Glutamatergic neuron (in vitro differentiated cells): Measurements from ENCODE around the gene VPS50. TPM values are rescaled to one million over a fixed set of nuclear protein-coding genes. Genes with fewer than 3 reads are reported as not detected.
A peak's percentile ranks its signal among the peaks of the same experiment; 100 is the strongest.

Source experiments
- DNase-seq: peaks from one replicate; pipeline ENCODE4 v3.0.0; 2022
- H3K27ac Mint-ChIP-seq: one replicate; pipeline ENCODE4 v1.8.0; 2020; ENCODE audit warnings: mild to moderate bottlenecking, mixed read lengths, inconsistent platforms; ENCODE audit not compliant: unreplicated experiment
- H3K27me3 Mint-ChIP-seq: one replicate; pipeline ENCODE4 v1.8.0; 2020; ENCODE audit warnings: mild to moderate bottlenecking, moderate library complexity, mixed read lengths, inconsistent platforms; ENCODE audit not compliant: unreplicated experiment
- H3K36me3 Mint-ChIP-seq: one replicate; pipeline ENCODE4 v1.8.0; 2020; ENCODE audit warnings: mild to moderate bottlenecking, mixed read lengths, inconsistent platforms; ENCODE audit not compliant: unreplicated experiment
- H3K4me1 Mint-ChIP-seq: one replicate; pipeline ENCODE4 v1.8.0; 2020; ENCODE audit warnings: mild to moderate bottlenecking, low read depth, mixed read lengths, inconsistent platforms; ENCODE audit not compliant: unreplicated experiment
- H3K4me3 Mint-ChIP-seq: one replicate; pipeline ENCODE4 v1.8.0; 2020; ENCODE audit warnings: mild to moderate bottlenecking, mixed read lengths, inconsistent platforms; ENCODE audit not compliant: unreplicated experiment
- H3K9me3 Mint-ChIP-seq: one replicate; pipeline ENCODE4 v1.8.0; 2020; ENCODE audit warnings: mild to moderate bottlenecking, moderate library complexity, mixed read lengths, inconsistent platforms; ENCODE audit not compliant: unreplicated experiment
- total RNA-seq: library from RNA; stranded (reverse); fragmentation: NEBNext Ultra II Directional; extraction: Animal tissue kit (Norgen Biotek cat#: 25700); gene quantifications from one replicate; pipeline ENCODE4 v1.2.1, GENCODE V29; 2021; ENCODE audit not compliant: unreplicated experiment
- TF ChIP-seq, protein P1 (sequence below): fragments of 200-600 bp; sonication (generic); IDR thresholded peaks from one replicate; pipeline ENCODE4 v1.5.0; 2021; ENCODE audit not compliant: partially characterized antibody, unreplicated experiment

The VPS50 gene
- total RNA-seq, 1 donor from 2014 or later = 31.7 TPM

DNA sequence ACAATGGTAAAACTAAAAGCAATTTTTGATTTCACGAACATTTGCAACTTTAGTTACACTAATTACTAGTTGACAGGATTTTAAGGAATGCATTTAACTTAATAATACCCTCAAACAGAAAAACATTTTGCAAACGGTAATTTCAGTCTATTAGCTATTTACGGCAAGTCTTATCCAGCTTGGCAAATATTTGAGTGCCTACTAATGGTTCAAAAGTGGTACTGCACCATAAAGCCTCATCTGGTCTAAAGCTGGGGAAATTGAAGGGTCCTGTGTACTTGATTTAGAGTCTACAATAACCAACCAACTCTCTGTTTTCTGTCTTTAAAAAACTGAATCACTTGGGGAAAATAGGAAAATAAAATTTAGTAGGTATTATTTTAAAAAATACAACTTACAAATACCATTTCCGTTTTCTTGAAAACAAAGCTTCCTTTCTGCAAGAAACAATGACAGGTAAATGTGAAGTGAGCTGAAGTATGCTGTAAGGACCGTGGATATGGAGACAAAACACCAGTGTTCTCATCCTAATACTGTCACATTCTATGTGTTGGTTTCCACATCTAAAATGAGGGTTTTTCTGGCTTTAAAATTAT, 142.3 kb downstream of the VPS50 start:
- Mint-ChIP-seq H3K27me3 (no peaks in the 10 kb centered on the region), H3K36me3 (no peaks in the 10 kb centered on the region), H3K27ac (no peak overlapping the region), H3K4me1 (no peaks in the 10 kb centered on the region), H3K9me3 (no peaks in the 10 kb centered on the region), H3K4me3 (no peak overlapping the region)
- TF ChIP-seq, protein P1, sequence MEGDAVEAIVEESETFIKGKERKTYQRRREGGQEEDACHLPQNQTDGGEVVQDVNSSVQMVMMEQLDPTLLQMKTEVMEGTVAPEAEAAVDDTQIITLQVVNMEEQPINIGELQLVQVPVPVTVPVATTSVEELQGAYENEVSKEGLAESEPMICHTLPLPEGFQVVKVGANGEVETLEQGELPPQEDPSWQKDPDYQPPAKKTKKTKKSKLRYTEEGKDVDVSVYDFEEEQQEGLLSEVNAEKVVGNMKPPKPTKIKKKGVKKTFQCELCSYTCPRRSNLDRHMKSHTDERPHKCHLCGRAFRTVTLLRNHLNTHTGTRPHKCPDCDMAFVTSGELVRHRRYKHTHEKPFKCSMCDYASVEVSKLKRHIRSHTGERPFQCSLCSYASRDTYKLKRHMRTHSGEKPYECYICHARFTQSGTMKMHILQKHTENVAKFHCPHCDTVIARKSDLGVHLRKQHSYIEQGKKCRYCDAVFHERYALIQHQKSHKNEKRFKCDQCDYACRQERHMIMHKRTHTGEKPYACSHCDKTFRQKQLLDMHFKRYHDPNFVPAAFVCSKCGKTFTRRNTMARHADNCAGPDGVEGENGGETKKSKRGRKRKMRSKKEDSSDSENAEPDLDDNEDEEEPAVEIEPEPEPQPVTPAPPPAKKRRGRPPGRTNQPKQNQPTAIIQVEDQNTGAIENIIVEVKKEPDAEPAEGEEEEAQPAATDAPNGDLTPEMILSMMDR = peak; percentile 82
- DNase-seq = no peak

- Mint-ChIP-seq H3K4me1 (no peaks in the 10 kb centered on the region), H3K36me3 (no peaks in the 10 kb centered on the region)
Measured at GRCh38 chr7:93375603-93376002, 143.4 kb downstream of the VPS50 start.

GRCh38 chr7:93378131-93378760, 146.1 kb downstream of the VPS50 start:
- H3K27ac Mint-ChIP-seq = no peak overlapping the region
- TF ChIP-seq, protein P1 = no peak
- H3K4me3 Mint-ChIP-seq = no peak overlapping the region
- DNase-seq = no peak
- no peaks in the 10 kb centered on the region for H3K9me3 Mint-ChIP-seq
- H3K36me3 Mint-ChIP-seq = no peaks in the 10 kb centered on the region
- H3K4me1 Mint-ChIP-seq = no peaks in the 10 kb centered on the region
- no peaks in the 10 kb centered on the region for H3K27me3 Mint-ChIP-seq

More at GRCh38 chr7:93375603-93376002, 143.4 kb downstream of the VPS50 start:
- TF ChIP-seq, protein P1 = no peak
- H3K4me3 Mint-ChIP-seq = no peak overlapping the region
- DNase-seq = no peak
- no peaks in the 10 kb centered on the region for H3K9me3 Mint-ChIP-seq
- no peaks in the 10 kb centered on the region for H3K27me3 Mint-ChIP-seq
- H3K27ac Mint-ChIP-seq = no peak overlapping the region

- H3K36me3 Mint-ChIP-seq = no peaks in the 10 kb centered on the region
- H3K4me1 Mint-ChIP-seq = no peaks in the 10 kb centered on the region
- no peak overlapping the region for H3K4me3 Mint-ChIP-seq
- no peak for DNase-seq
- TF ChIP-seq, protein P1 = no peak
- no peaks in the 10 kb centered on the region for H3K27me3 Mint-ChIP-seq
- H3K27ac Mint-ChIP-seq = no peak overlapping the region
- H3K9me3 Mint-ChIP-seq = no peaks in the 10 kb centered on the region
Measured at GRCh38 chr7:93382362-93382761, 150.2 kb downstream of the VPS50 start.

GRCh38 chr7:93390660-93391059, 158.5 kb downstream of the VPS50 start:
- H3K4me3 Mint-ChIP-seq = no peak overlapping the region
- peaks cover 2% of the 10 kb centered on the region for H3K27me3 Mint-ChIP-seq
- TF ChIP-seq, protein P1 = no peak
- no peaks in the 10 kb centered on the region for H3K4me1 Mint-ChIP-seq
- no peak overlapping the region for H3K27ac Mint-ChIP-seq
- no peaks in the 10 kb centered on the region for H3K36me3 Mint-ChIP-seq
- peaks cover 1% of the 10 kb centered on the region for H3K9me3 Mint-ChIP-seq
- no peak for DNase-seq
